Activated CD8-positive, alpha-beta memory T cell treated with anti-CD3 and anti-CD28 coated beads, Interleukin-2, amount 50 U/mL, for 48 hours (primary cell): ENCODE measurements around the gene ACADM.
"Not testable (repeated sequence)": the region's sequence is repeated elsewhere in the genome, so short reads cannot be mapped to it uniquely, and the experiment has no call there.

Source experiments
- DNase-seq: peaks from one replicate; pipeline ENCODE4 v3.0.0-alpha.2; 2020

ACADM gene

GRCh38 chr1:75724472-75725022 lies at the start of gene ACADM:
TSS of gene ACADM (plus strand) at chr1:75724709. CDS start at chr1:75724788, 79 bp downstream.
- DNase-seq, result peak; percentile 93

- DNase-seq, result no peak
Measured at GRCh38 chr1:75677443-75677842, 47.1 kb upstream of the ACADM start.

- DNase-seq, result not testable (repeated sequence)
Measured at GRCh38 chr1:75677964-75678363, 46.5 kb upstream of the ACADM start.

GRCh38 chr1:75690547-75690946 lies 34.0 kb upstream of the ACADM start:
- DNase-seq, result no peak

GRCh38 chr1:75693551-75693950 lies 31.0 kb upstream of the ACADM start:
- no peak for DNase-seq

- DNase-seq, result no peak
Measured at GRCh38 chr1:75696000-75696399, 28.5 kb upstream of the ACADM start.

GRCh38 chr1:75707191-75707590 lies 17.3 kb upstream of the ACADM start:
- DNase-seq, result no peak

GRCh38 chr1:75708910-75709309 lies 15.6 kb upstream of the ACADM start:
- DNase-seq, result no peak

GRCh38 chr1:75710832-75711231 lies 13.7 kb upstream of the ACADM start:
- DNase-seq, result no peak

GRCh38 chr1:75711846-75712245 lies 12.7 kb upstream of the ACADM start:
- no peak for DNase-seq

- DNase-seq, result no peak
Measured at GRCh38 chr1:75712306-75712705, 12.2 kb upstream of the ACADM start.

GRCh38 chr1:75719810-75720209 lies 4.7 kb upstream of the ACADM start:
- no peak for DNase-seq

- no peak for DNase-seq
Measured at GRCh38 chr1:75720325-75720724, 4.2 kb upstream of the ACADM start.

GRCh38 chr1:75720820-75721219 lies 3.7 kb upstream of the ACADM start:
- DNase-seq, result no peak

GRCh38 chr1:75722246-75722645 lies 2.3 kb upstream of the ACADM start:
- DNase-seq, result not testable (repeated sequence)

GRCh38 chr1:75722966-75723365 lies 1.5 kb upstream of the ACADM start:
- no peak for DNase-seq

- DNase-seq, result no peak
Measured at GRCh38 chr1:75723989-75724471, 479 bp upstream of the ACADM start.

GRCh38 chr1:75725266-75725665 lies 757 bp downstream of the ACADM start:
- no peak for DNase-seq

GRCh38 chr1:75725861-75726361 lies 1.4 kb downstream of the ACADM start:
- no peak for DNase-seq

GRCh38 chr1:75727571-75727970 lies 3.1 kb downstream of the ACADM start:
- no peak for DNase-seq

GRCh38 chr1:75730432-75730831 lies 5.9 kb downstream of the ACADM start:
- DNase-seq, result no peak

- DNase-seq, result no peak
Measured at GRCh38 chr1:75731881-75732280, 7.4 kb downstream of the ACADM start.

GRCh38 chr1:75732703-75733102 lies 8.2 kb downstream of the ACADM start:
- no peak for DNase-seq

GRCh38 chr1:75733661-75734060 lies 9.2 kb downstream of the ACADM start:
- no peak for DNase-seq

- no peak for DNase-seq
Measured at GRCh38 chr1:75736016-75736415, 11.5 kb downstream of the ACADM start.
